ENCODE data around the gene CCNL2.
"Not testable (repeated sequence)": the region's sequence is repeated elsewhere in the genome, so short reads cannot be mapped to it uniquely, and the experiment has no call there.

Gene CCNL2

GRCh38 chr1:1419813-1420653 lies 20.9 kb upstream of the CCNL2 start:
- peak; percentile 31 for DNase-seq (ENCODE audit: low spot score)

- peak; percentile 17 for DNase-seq (ENCODE audit: low spot score)
Measured at GRCh38 chr1:1419363-1419812, 20.3 kb upstream of the CCNL2 start.

DNA sequence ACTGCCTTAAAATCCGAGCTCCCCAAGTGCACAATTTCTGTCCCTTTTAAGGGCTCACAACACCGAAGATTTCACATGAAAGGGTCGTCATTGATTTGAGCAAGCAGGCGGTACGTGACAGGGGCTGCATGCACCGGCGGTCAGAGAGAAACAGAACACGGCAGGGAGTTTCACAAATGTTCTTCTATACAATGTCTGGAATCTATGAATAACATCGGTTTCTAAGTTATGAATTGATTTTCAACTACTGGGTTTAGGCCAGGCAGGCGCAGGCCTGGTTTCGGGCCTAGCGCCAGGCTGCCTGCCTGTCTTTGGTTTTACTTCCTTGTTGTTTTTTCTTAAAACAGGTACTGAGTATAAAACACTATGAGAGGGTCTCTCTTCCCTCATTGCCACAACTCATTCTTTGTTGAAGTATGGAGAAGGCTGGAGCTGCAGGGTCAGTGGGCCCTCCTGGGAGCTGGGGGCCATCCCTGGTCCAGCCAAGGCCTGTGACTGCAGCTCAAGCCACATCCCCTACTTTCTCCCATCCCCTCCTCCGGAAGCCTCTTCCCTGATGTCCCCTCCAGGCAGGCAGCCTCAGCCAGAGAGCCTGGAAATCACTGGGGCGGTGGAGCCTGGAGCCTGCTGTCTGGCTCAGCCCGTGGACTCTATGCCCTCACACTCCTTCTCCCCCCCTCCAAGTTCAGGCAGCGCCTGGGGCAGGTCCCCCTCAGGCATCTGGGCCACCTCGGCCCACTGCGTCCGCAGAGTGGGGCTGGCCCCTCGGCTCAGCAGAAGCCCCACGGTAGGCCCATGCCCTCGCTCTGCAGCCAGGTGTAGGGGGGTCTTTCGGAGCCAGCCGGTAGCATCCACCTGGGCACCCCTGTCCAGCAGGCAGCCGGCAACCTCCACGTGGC lies 19.6 kb upstream of the CCNL2 start:
- DNase-seq (ENCODE audit: low spot score): peak; percentile 14

DNA sequence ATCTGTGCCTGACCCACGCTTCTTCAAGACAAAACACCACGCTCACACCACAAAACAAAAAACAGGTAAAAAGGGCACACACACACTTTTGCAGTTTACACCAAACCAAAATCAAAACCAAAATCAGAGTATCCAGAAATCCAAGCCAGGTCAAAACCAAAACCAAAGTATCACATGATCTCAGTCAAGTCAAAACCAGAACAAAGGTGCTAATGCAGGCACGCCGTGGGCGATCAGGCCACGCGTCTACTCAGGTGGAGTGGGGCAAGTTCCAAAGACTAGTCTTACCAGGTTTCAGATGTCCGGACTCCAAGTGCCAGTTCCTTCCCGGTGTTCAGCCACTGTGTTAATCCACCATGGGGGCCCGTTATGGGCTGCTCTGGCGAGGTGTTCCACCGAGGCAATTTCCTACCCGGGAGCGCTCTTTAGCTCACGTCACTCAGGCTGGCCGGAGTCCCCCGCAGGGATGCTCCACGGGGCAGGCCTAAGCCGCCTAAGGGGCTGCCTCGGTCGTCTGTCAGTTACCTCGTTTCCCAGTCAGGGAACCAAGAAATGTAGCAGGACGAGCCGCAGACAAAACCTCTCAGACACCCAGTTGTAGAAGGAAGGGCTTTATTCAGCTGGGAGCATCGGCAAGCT lies 18.8 kb upstream of the CCNL2 start:
- not testable (repeated sequence) for DNase-seq (ENCODE audit: low spot score)

DNA sequence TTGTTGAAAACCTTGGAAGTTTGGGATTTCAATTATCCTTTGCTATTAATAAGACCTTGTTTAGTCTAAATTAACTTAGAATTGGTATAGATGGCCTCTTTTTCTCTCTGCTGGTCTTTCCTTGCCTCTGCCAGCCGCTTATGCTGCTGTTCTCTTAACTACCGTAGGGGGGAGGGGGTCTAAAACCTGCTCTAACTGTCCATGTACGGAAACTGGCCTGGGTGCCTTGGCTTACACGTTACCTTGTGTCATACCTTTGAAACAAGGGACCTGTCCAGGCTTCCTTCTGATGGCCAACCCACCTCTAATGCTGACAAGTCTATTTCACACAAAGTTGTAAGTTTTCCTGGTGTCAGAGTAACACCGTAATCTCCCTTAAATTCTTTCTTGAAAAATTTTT lies 18.3 kb upstream of the CCNL2 start:
- not testable (repeated sequence) for DNase-seq (ENCODE audit: low spot score)

DNA sequence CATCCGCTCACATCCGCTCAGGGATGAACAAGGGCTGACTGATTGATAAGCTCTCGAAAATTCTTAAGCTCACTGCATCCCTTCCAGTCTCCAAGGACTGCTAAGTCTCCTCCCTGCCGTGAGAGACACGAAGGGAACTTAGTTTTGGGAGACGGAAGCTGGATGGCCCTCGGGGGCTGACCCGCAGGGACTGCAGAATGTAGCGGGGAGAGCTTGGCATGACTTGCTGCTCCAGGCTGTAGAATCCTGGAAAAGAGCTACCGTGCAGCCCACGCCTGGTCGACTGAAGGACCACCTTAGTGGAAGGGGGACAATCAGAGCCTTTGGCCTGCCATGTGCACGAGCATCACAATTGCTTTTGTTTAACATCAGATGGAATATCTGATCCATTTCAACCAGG lies 16.6 kb upstream of the CCNL2 start:
- no peak for DNase-seq (ENCODE audit: low spot score)

GRCh38 chr1:1412311-1412902 lies 13.3 kb upstream of the CCNL2 start:
- DNase-seq (ENCODE audit: low spot score): not testable (repeated sequence)

DNA sequence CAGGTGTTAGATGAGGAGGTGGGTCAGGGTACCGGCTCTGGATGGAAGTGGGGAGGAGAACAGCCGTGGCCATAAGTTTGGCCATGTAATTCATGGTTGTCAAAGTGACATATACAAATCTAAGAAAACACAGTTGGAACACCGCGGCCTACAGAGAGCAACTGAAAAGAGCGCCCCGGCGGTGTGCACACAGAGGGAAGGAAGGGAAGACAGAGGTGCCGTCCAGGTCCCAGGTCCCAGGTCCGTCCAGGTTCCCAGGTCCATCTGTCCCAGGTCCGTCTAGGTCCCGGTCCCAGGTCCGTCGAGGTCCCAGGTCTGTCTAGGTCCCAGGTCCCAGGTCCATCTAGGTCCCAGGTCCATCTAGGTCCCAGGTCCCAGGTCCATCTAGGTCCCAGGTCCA lies 12.5 kb upstream of the CCNL2 start:
- peak; percentile 9 for DNase-seq (ENCODE audit: low spot score)

GRCh38 chr1:1410238-1410637 lies 11.1 kb upstream of the CCNL2 start:
- not testable (repeated sequence) for DNase-seq (ENCODE audit: low spot score)

DNA sequence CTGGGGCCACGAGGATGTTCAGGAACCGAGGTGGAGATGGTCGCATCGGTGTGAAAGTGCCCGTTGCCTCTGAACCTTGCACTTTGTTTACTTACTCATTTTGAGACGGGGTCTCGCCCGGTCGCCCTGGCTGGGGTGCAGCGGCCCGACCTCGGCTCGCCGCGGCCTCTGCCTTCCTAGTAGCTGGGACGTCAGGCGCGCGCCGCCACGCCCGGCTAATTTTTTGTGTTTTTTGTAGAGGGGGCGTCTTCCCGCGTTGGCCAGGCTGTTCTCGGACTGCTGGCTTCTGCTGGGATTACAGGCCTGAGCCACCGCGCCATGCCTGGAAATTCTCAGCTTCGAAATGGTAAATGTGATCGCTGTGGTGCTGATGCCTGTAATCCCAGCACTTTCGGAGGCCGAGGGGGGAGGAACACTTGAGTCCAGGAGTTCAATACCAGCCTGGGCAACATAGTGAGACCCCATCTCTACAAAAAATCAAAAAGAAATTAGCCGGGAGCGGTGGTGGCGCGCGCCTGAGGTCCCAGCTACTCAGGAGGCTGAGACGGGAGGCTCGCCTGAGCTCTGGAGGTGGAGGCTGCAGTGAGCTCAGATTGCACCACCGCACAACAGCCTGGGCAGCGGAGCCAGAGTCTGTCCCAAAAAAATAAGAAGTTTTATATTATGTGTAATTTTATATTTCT lies 8.6 kb upstream of the CCNL2 start:
- DNase-seq (ENCODE audit: low spot score): no peak

DNA sequence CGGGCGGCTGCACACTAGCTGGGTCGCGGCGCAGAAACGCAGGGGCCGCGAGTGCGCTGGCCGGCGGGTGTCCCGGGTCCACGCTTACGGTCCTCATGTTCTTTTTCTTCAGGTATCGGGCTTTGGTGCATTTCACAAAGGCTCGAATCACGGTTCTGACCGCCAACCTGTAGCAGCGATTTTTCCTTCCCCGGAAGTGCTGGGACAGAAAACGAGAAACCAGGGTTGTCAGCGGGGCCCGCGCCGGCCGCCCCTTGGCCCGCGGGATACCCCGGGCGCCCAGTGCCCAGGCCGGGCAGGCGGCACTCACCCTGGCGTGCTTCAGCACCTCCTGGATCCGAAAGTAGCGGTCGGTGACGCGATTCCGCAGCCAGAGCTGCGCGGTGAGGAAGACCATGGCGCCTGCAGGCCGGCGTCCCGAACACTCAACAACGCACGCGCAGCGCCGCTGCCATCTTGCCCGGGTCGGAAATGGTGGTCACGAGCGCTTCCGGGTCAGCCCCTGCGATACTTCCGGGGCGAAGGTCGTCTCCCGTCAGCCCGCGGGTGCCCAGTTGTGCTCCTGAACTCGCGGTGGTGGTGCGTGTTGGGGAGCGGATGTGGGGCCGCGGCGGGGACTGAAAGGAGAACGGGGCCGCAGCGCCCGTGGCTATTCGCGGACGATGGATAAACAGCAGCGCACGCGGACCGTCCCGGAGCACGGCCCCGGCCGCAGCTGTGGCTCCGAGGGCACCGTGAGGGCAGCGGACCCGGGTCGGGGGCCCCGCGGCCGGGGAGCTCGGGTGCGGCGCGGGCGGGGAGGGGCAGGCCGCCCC lies 7.9 kb upstream of the CCNL2 start, which contains the start of gene MRPL20:
Gene MRPL20, minus strand, starts transcription at position 473 of the 815 bp plus-strand sequence. Its CDS starts 76 bp downstream, at position 397.
- DNase-seq (ENCODE audit: low spot score): peak; percentile 95

DNA sequence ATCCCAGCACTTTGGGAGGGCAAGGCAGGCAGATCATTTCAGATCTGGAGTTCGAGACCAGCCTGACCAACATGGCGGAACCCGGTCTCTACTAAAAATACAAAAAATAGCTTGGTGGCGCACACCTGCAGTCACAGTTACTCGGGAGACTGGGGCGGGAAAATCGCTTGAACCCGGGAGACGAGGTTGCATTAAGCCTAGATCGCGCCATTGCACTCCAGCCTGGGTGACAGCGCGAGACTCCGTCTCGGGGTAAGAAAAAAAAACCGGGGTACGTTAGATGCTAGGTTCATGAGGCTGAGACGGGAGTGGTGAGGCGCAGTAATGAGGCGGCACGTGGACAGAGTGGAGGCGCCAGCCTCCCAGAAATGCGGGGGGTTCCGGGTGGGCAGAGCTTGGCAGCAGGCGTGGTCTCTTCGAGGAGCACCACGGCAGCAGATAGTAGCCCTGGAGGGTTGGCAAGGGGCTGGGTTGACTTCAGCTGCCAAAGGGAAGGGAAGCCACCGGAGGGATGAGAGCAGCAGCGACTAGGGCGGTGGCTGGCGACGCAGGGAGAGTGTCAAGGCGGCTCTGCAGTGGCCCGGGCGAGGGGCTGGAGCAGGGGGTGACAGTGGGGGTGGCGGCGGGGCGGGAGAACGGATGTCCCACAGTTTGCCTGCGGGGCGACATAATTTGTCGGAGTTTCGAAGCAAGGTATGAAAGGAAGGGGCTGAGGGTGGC lies 7.1 kb upstream of the CCNL2 start:
- peak; percentile 37 for DNase-seq (ENCODE audit: low spot score)

DNA sequence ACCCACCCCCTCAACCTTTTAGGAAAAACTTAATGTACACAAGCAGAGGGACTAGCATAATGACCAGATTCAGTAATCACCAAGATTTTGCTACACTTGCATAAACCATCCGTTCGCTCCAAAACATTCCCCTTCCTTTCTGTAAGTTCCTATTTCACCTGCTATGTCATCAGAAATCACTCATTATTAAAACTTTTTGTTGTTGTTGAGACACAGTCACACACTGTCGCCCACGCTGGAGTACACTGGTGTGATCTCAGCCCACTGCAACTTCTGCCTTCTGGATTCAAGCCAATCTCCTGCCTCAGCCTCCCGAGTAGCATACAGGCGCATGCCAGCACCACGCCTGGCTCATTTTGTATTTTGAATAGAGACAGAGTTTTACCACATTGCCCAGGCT lies 4.5 kb upstream of the CCNL2 start:
- no peak for DNase-seq (ENCODE audit: low spot score)

DNA sequence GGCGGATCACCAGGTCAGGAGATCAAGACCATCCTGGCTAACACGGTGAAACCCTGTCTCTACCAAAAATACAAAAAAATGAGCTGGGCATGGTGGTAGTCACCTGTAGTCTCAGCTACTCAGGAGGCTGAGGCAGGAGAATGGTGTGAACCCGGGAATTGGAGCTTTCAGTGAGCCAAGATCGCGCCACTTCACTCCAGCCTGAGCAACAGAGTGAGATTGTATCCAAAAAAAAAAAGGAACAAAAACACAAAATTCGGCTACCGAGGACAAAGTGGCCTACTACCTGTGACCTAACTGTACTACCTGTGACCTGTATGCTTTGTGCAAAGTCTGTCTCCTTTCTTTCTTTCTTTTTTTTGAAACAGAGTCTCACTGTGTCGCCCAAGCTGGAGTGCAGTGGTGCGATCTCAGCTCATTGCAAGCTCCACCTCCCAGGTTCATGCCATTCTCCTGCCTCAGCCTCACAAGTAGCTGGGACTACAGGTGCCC lies 3.8 kb upstream of the CCNL2 start:
- DNase-seq (ENCODE audit: low spot score): not testable (repeated sequence)

DNA sequence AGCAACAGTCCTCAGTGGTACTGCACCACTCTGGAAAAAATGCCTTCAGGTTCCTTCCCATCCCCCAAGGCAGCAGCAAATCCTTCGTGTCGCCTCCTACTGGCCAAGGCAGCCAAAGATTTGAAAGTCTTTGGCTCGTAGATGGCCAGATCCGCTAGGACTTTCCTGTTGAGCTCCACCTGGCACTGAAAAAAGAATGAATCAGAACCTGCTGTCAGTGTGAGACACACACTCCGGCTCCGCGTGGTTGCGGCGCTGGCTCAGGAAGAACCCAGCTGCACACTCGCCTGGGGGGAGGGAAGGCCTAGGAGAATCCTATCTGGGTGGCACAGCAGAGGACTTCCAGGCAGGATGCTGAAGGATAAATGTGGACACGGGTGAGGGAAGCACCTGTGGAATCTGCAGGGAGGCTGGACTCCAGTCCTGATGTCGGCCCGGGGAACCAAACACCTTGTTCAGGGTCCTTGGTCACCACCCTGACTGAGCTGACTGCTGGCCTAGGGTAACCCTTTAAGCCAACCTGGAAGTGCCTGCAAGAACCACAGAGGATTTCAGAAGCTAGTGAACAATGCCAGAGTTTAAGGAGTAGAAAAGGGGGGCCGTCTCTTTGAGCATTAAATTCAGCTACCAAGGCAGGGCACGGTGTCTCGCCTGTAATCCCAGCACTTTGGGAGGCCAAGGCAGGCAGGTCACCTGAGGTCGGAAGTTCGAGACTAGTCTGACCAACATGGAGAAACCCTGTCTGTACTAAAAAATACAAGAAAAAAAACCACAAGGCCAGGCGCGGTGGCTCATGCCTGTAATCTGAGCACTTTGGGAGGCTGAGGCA lies 3.2 kb upstream of the CCNL2 start:
- peak; percentile 52 for DNase-seq (ENCODE audit: low spot score)

DNA sequence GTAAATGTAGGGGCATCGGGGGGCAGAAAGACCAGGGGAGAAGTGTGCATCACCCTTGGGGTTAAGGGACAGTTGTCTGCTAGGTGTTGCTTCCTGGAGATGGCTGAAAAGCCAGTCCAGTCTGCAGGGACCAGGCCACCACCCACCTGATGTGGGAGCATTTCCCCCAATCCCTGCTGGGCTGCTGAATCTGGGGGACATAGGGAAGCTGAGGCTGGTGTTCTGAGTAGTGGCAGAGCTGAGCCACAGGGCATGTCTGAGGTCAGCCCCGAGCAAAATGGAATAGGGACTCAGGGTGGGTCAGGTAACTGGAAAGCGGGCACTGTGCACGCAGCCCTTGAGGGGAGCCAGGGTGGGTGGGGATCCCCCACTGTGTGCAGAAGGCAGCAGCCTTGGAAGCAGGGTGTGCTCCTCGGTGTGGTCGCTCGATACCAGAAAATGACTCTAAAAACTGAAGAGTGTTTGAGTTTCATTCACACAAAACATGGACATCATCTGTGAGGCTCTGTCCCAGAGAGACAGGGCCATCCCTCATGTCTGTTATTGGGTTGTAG lies 2.4 kb upstream of the CCNL2 start:
- DNase-seq (ENCODE audit: low spot score): no peak

- DNase-seq (ENCODE audit: low spot score): no peak
Measured at GRCh38 chr1:1400576-1401456, 1.7 kb upstream of the CCNL2 start.

Measured in D341Med (cell line).